ENCODE data around the gene RNU5B-1.

The RNU5B-1 gene

GRCh38 chr15:65335278-65336055 lies 31.0 kb downstream of the RNU5B-1 start:
- no peak for TF ChIP-seq CTCF (IDR thresholded peaks at IDR 0.05; ENCODE audit: low read depth, low read length)
- H3K4me3 ChIP-seq (ENCODE audit: low read depth, low read length): no peak overlapping the region
- in situ Hi-C loops (cut with HindIII; ENCODE audit: low sequenced_read_pairs): no loop called here
- DNase-seq (ENCODE audit: low read depth, low spot score): no peak

- H3K4me3 ChIP-seq (ENCODE audit: low read depth, low read length): no peak overlapping the region
- no peak for TF ChIP-seq CTCF (IDR thresholded peaks at IDR 0.05; ENCODE audit: low read depth, low read length)
- in situ Hi-C loops (cut with HindIII; ENCODE audit: low sequenced_read_pairs): no loop called here
- DNase-seq (ENCODE audit: low read depth, low spot score): no peak
Observed at GRCh38 chr15:65336493-65337435, 32.3 kb downstream of the RNU5B-1 start.

GRCh38 chr15:65337436-65338070 lies 33.1 kb downstream of the RNU5B-1 start:
- no peak for TF ChIP-seq CTCF (IDR thresholded peaks at IDR 0.05; ENCODE audit: low read depth, low read length)
- in situ Hi-C loops (cut with HindIII; ENCODE audit: low sequenced_read_pairs): no loop called here
- no peak for DNase-seq (ENCODE audit: low read depth, low spot score)
- no peak overlapping the region for H3K4me3 ChIP-seq (ENCODE audit: low read depth, low read length)

GRCh38 chr15:65338366-65338765 lies 33.9 kb downstream of the RNU5B-1 start:
- TF ChIP-seq CTCF (IDR thresholded peaks at IDR 0.05; ENCODE audit: low read depth, low read length): no peak
- in situ Hi-C loops (cut with HindIII; ENCODE audit: low sequenced_read_pairs): no loop called here
- no peak for DNase-seq (ENCODE audit: low read depth, low spot score)
- no peak overlapping the region for H3K4me3 ChIP-seq (ENCODE audit: low read depth, low read length)

- no peak overlapping the region for H3K4me3 ChIP-seq (ENCODE audit: low read depth, low read length)
- no peak for DNase-seq (ENCODE audit: low read depth, low spot score)
- TF ChIP-seq CTCF (IDR thresholded peaks at IDR 0.05; ENCODE audit: low read depth, low read length): no peak
- in situ Hi-C loops (cut with HindIII; ENCODE audit: low sequenced_read_pairs): no loop called here
Observed at GRCh38 chr15:65338823-65339222, 34.3 kb downstream of the RNU5B-1 start.

- no peak overlapping the region for H3K4me3 ChIP-seq (ENCODE audit: low read depth, low read length)
- no peak for TF ChIP-seq CTCF (IDR thresholded peaks at IDR 0.05; ENCODE audit: low read depth, low read length)
- DNase-seq (ENCODE audit: low read depth, low spot score): no peak
- in situ Hi-C loops (cut with HindIII; ENCODE audit: low sequenced_read_pairs): no loop called here
Observed at GRCh38 chr15:65339416-65339815, 34.9 kb downstream of the RNU5B-1 start.

Measured in astrocyte of the spinal cord (primary cell).